HPDE6-E6E7 (cell line): ENCODE measurements around the gene TMIGD2.
"Not testable (repeated sequence)": the region's sequence is repeated elsewhere in the genome, so short reads cannot be mapped to it uniquely, and the experiment has no call there.

Experiments
- DNase-seq: peaks from one replicate; pipeline ENCODE4 v3.0.0; 2011; ENCODE audit warnings: missing footprints; ENCODE audit errors: extremely low spot score

The TMIGD2 gene

GRCh38 chr19:4302243-4302640 is at the start of gene TMIGD2:
TMIGD2 (minus strand) TSS chr19:4302389; CDS start chr19:4302385, 4 bp downstream.
- DNase-seq, result no peak

- no peak for DNase-seq
Observed at GRCh38 chr19:4350726-4351125, 48.5 kb upstream of the TMIGD2 start.

- no peak for DNase-seq
Observed at GRCh38 chr19:4350111-4350510, 47.9 kb upstream of the TMIGD2 start.

- DNase-seq, result not testable (repeated sequence)
Observed at GRCh38 chr19:4349225-4349624, 47.0 kb upstream of the TMIGD2 start.

- DNase-seq, result no peak
Observed at GRCh38 chr19:4347521-4347920, 45.3 kb upstream of the TMIGD2 start.

- no peak for DNase-seq
Observed at GRCh38 chr19:4346020-4346383, 43.8 kb upstream of the TMIGD2 start.

- no peak for DNase-seq
Observed at GRCh38 chr19:4345342-4346019, 43.3 kb upstream of the TMIGD2 start.

GRCh38 chr19:4343370-4344307 is 41.5 kb upstream of the TMIGD2 start, which contains the start of gene MPND:
MPND (plus strand) TSS chr19:4343562; CDS start chr19:4343594, 32 bp downstream.
- DNase-seq, result peak; percentile 73

- peak; percentile 95 for DNase-seq
Observed at GRCh38 chr19:4342615-4343369, 40.6 kb upstream of the TMIGD2 start.

- no peak for DNase-seq
Observed at GRCh38 chr19:4342314-4342614, 40.1 kb upstream of the TMIGD2 start.

GRCh38 chr19:4338441-4339355 is 36.5 kb upstream of the TMIGD2 start, which contains the start of gene STAP2:
STAP2 (minus strand) TSS chr19:4338827; CDS start chr19:4338753, 74 bp downstream.
- DNase-seq, result peak; percentile 86

GRCh38 chr19:4337906-4338440 is 35.8 kb upstream of the TMIGD2 start:
- DNase-seq, result no peak

- DNase-seq, result no peak
Observed at GRCh38 chr19:4334929-4335570, 32.9 kb upstream of the TMIGD2 start.

- no peak for DNase-seq
Observed at GRCh38 chr19:4329858-4330257, 27.7 kb upstream of the TMIGD2 start.

GRCh38 chr19:4328991-4329681 is 26.9 kb upstream of the TMIGD2 start:
- DNase-seq, result not testable (repeated sequence)

GRCh38 chr19:4328243-4328990 is 26.2 kb upstream of the TMIGD2 start:
- no peak for DNase-seq

- no peak for DNase-seq
Observed at GRCh38 chr19:4327877-4328242, 25.7 kb upstream of the TMIGD2 start.

- no peak for DNase-seq
Observed at GRCh38 chr19:4327252-4327876, 25.2 kb upstream of the TMIGD2 start.

- DNase-seq, result no peak
Observed at GRCh38 chr19:4326837-4327251, 24.7 kb upstream of the TMIGD2 start.
